ENCODE measurements around the gene MTSS2. TPM values are rescaled to one million over a fixed set of nuclear protein-coding genes. Genes with fewer than 3 reads are reported as not detected.
A peak's percentile ranks its signal among the peaks of the same experiment; 100 is the strongest.

The MTSS2 gene
- total and polyA plus RNA-seq, 2 experiments from 2014 or later: 1.6 to 19.6 TPM

DNA sequence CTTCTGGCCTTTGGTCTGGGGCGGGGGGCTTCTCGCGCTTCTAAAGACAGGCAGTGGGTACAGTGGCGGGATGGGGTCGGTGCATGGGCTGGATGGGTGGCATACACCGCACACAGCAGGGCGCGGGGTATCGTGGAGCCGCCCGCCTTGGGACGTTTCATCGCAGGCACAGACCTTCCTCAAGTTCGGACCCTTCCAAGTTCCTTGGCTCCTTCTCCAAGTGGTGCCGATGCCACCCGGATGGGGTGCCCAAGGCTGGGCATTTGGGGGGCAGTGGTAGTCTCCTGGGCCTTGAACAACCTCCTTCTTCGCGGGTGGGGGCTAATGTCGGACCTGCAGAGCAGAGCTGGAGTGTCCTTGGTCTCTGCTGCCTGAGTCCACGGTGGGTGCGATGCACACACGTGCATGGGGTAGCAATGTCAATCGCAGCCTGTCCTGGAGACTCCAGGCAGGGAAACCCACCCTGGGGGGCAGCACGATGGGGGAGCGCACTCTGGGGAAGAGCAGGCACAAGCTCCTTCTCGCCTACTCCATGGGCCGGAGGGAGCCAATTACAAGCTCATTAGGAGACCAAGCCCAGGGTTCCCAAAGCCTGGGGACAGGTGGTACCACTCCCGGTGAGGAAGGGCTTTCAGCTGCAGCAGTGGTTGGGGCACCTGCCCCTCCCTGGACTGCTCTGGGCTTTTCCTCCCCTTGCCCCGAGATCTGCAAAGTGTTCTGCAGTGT is 686 bp upstream of the MTSS2 start (continued):
- TF ChIP-seq, protein P1, sequence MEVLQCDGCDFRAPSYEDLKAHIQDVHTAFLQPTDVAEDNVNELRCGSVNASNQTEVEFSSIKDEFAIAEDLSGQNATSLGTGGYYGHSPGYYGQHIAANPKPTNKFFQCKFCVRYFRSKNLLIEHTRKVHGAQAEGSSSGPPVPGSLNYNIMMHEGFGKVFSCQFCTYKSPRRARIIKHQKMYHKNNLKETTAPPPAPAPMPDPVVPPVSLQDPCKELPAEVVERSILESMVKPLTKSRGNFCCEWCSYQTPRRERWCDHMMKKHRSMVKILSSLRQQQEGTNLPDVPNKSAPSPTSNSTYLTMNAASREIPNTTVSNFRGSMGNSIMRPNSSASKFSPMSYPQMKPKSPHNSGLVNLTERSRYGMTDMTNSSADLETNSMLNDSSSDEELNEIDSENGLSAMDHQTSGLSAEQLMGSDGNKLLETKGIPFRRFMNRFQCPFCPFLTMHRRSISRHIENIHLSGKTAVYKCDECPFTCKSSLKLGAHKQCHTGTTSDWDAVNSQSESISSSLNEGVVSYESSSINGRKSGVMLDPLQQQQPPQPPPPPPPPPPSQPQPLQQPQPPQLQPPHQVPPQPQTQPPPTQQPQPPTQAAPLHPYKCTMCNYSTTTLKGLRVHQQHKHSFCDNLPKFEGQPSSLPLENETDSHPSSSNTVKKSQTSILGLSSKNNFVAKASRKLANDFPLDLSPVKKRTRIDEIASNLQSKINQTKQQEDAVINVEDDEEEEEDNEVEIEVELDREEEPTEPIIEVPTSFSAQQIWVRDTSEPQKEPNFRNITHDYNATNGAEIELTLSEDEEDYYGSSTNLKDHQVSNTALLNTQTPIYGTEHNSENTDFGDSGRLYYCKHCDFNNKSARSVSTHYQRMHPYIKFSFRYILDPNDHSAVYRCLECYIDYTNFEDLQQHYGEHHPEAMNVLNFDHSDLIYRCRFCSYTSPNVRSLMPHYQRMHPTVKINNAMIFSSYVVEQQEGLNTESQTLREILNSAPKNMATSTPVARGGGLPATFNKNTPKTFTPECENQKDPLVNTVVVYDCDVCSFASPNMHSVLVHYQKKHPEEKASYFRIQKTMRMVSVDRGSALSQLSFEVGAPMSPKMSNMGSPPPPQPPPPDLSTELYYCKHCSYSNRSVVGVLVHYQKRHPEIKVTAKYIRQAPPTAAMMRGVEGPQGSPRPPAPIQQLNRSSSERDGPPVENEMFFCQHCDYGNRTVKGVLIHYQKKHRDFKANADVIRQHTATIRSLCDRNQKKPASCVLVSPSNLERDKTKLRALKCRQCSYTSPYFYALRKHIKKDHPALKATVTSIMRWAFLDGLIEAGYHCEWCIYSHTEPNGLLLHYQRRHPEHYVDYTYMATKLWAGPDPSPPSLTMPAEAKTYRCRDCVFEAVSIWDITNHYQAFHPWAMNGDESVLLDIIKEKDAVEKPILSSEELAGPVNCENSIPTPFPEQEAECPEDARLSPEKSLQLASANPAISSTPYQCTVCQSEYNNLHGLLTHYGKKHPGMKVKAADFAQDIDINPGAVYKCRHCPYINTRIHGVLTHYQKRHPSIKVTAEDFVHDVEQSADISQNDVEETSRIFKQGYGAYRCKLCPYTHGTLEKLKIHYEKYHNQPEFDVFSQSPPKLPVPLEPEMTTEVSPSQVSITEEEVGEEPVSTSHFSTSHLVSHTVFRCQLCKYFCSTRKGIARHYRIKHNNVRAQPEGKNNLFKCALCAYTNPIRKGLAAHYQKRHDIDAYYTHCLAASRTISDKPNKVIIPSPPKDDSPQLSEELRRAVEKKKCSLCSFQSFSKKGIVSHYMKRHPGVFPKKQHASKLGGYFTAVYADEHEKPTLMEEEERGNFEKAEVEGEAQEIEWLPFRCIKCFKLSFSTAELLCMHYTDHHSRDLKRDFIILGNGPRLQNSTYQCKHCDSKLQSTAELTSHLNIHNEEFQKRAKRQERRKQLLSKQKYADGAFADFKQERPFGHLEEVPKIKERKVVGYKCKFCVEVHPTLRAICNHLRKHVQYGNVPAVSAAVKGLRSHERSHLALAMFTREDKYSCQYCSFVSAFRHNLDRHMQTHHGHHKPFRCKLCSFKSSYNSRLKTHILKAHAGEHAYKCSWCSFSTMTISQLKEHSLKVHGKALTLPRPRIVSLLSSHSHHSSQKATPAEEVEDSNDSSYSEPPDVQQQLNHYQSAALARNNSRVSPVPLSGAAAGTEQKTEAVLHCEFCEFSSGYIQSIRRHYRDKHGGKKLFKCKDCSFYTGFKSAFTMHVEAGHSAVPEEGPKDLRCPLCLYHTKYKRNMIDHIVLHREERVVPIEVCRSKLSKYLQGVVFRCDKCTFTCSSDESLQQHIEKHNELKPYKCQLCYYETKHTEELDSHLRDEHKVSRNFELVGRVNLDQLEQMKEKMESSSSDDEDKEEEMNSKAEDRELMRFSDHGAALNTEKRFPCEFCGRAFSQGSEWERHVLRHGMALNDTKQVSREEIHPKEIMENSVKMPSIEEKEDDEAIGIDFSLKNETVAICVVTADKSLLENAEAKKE (CRISPR knock-in tag; IDR thresholded peaks at IDR 0.05): no peak

DNA sequence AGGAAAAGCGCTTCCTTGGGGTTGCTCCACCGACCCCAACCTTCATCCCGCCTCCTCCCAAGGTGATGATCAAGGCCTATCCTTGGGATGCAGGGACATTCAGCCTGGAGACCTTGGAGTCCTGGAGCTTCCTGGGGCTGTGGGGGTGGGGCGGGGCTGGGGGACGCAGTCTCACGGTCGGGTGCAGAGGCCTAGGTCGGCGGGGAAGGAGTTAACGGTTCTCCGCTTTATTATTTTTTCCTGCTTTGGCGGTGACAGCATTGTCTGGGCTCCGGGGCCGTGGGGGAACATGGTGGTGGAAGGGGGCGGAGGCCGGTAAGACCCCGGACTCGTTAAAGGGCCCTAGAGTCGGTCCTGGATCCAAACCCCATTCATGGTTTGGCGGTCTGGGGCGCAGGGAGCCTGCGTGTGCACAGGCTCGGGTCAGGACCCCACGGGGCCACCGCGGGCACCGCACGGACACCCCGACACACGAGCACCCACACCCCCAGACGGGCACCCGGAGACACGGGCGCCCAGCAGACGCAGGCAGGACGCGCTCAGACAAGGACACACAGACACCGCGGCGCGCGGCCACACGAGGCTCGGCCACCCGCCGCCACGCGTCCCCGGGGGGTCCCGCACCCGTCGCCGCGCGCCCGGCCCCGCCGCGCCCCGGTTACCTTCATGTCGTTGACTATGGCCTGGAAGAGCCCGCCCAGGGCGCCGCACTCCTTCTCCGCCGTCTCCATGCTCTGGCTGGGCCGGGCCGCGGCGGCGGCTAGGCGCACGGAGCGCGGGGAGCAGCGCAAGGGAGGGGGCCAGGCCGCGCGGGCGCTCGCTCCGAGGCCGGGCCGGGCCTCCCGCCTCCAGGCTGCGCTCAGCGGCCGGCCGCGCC is 554 bp downstream of the MTSS2 start:
- Histone ChIP-seq H3K79me2 (replicated peaks; ENCODE audit: insufficient read depth) (no peaks in the 10 kb centered on the region), H3K4me1 (ENCODE audit: insufficient read depth) (peaks cover 10% of the 10 kb centered on the region; the same call in 1 of the 2 replicates), H3K4me2 (peak overlapping the region; percentile 96), H3K36me3 (ENCODE audit: insufficient read depth) (no peaks in the 10 kb centered on the region), H3F3A (replicated peaks; ENCODE audit: low read depth) (peaks cover 22% of the 10 kb centered on the region; the same call in 1 of the 2 replicates), H3K4me3 (peak overlapping the region; percentile 69), H3K9me2 (ENCODE audit: insufficient read depth) (no peaks in the 10 kb centered on the region), H4K20me1 (replicated peaks; ENCODE audit: insufficient read depth) (peaks cover 4% of the 10 kb centered on the region), H3K27me3 (ENCODE audit: insufficient read depth) (peaks cover 8% of the 10 kb centered on the region), H2AFZ (no peak overlapping the region), H3K27ac (ENCODE audit: low read depth) (no peak overlapping the region)
- peaks cover 29% of the 10 kb centered on the region for H3K4me1 Mint-ChIP-seq
- no peaks in the 10 kb centered on the region; the same call in 2 of the 3 replicates for H3K9me3 Mint-ChIP-seq
- no peak overlapping the region for H3K27ac Mint-ChIP-seq
- H3K36me3 Mint-ChIP-seq (ENCODE audit: low read depth): no peaks in the 10 kb centered on the region; the same call in 2 of the 3 replicates
- ATAC-seq (peak; percentile 3; the same call in 2 of the 3 replicates), DNase-seq (ENCODE audit: low spot score) (no peak)
- peaks cover 21% of the 10 kb centered on the region for H3K27me3 Mint-ChIP-seq (ENCODE audit: insufficient read depth, low read depth, poor library complexity)
- peak overlapping the region; percentile 75 for H3K4me3 Mint-ChIP-seq
- TF ChIP-seq ZNF114 (CRISPR knock-in tag; IDR thresholded peaks at IDR 0.05): no peak
- TF ChIP-seq CREB1 (CRISPR knock-in tag; IDR thresholded peaks at IDR 0.05; ENCODE audit: low read depth): no peak
- TF ChIP-seq NANOG (IDR thresholded peaks at IDR 0.05; ENCODE audit: borderline replicate concordance): no peak
- TF ChIP-seq, protein P2, sequence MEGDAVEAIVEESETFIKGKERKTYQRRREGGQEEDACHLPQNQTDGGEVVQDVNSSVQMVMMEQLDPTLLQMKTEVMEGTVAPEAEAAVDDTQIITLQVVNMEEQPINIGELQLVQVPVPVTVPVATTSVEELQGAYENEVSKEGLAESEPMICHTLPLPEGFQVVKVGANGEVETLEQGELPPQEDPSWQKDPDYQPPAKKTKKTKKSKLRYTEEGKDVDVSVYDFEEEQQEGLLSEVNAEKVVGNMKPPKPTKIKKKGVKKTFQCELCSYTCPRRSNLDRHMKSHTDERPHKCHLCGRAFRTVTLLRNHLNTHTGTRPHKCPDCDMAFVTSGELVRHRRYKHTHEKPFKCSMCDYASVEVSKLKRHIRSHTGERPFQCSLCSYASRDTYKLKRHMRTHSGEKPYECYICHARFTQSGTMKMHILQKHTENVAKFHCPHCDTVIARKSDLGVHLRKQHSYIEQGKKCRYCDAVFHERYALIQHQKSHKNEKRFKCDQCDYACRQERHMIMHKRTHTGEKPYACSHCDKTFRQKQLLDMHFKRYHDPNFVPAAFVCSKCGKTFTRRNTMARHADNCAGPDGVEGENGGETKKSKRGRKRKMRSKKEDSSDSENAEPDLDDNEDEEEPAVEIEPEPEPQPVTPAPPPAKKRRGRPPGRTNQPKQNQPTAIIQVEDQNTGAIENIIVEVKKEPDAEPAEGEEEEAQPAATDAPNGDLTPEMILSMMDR (conservative IDR thresholded peaks at IDR 0.05; ENCODE audit: low read depth in 2 of 2): no peak
- no peak for TF ChIP-seq ZNF331 (CRISPR knock-in tag; IDR thresholded peaks at IDR 0.05; ENCODE audit: low read depth)
- TF ChIP-seq, protein P3, sequence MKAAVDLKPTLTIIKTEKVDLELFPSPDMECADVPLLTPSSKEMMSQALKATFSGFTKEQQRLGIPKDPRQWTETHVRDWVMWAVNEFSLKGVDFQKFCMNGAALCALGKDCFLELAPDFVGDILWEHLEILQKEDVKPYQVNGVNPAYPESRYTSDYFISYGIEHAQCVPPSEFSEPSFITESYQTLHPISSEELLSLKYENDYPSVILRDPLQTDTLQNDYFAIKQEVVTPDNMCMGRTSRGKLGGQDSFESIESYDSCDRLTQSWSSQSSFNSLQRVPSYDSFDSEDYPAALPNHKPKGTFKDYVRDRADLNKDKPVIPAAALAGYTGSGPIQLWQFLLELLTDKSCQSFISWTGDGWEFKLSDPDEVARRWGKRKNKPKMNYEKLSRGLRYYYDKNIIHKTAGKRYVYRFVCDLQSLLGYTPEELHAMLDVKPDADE (IDR thresholded peaks at IDR 0.05): no peak
- no peak for TF ChIP-seq EZH2 (IDR thresholded peaks at IDR 0.05; ENCODE audit: low read depth, unreplicated experiment)
- no peak for TF ChIP-seq EZH2phosphoT487 (IDR thresholded peaks at IDR 0.05; ENCODE audit: unreplicated experiment)

Data from GM23338 (cell line).